Astrocyte (in vitro differentiated cells and primary cell): ENCODE data around the gene DNAJC18. TPM values are rescaled to one million over a fixed set of nuclear protein-coding genes. Genes with fewer than 3 reads are reported as not detected.
A peak's percentile ranks its signal among the peaks of the same experiment; 100 is the strongest.

Experiments
- DNase-seq: peaks from one replicate; pipeline ENCODE4 v3.0.0-alpha.2; 2010; ENCODE audit warnings: low read depth
- FAIRE-seq: peaks from 2 replicates; lab custom pipeline; 2011; peaks lifted over from hg19 to GRCh38; lab: Jason Lieb, UNC
- H2AFZ ChIP-seq: 2 replicates; pipeline ENCODE4 v1.6.0; 2012; ENCODE audit warnings: low read depth, low read length, inconsistent platforms
- H3K27ac ChIP-seq: 2 replicates; pipeline ENCODE4 v1.5.1; 2011; ENCODE audit warnings: low read depth, low read length, inconsistent platforms
- H3K27me3 ChIP-seq: 2 replicates; pipeline ENCODE4 v1.6.0; 2011; ENCODE audit warnings: low read length, inconsistent platforms; ENCODE audit not compliant: insufficient read depth
- H3K36me3 ChIP-seq: 2 replicates; pipeline ENCODE4 v1.5.1; 2011; ENCODE audit warnings: low read length, inconsistent platforms; ENCODE audit not compliant: insufficient read depth
- H3K4me1 ChIP-seq: 2 replicates; pipeline ENCODE4 v1.5.1; 2011; ENCODE audit warnings: low read length, inconsistent platforms; ENCODE audit not compliant: insufficient read depth
- H3K4me2 ChIP-seq: 2 replicates; pipeline ENCODE4 v1.6.0; 2012; ENCODE audit warnings: low read length, inconsistent platforms
- H3K4me3 ChIP-seq: 2 replicates; pipeline ENCODE4 v1.5.1; 2011; ENCODE audit warnings: low read depth, mild to moderate bottlenecking, low read length, inconsistent platforms; ENCODE audit not compliant: insufficient read depth
- H3K79me2 ChIP-seq: 2 replicates; pipeline ENCODE4 v1.6.0; 2012; ENCODE audit warnings: mild to moderate bottlenecking, low read length, inconsistent platforms; ENCODE audit not compliant: insufficient read depth
- H3K9ac ChIP-seq: 2 replicates; pipeline ENCODE4 v1.6.0; 2012; ENCODE audit warnings: mild to moderate bottlenecking, low read length, inconsistent platforms
- H3K9me3 ChIP-seq: 2 replicates; pipeline ENCODE4 v1.5.1; 2012; ENCODE audit warnings: low read depth, mild to moderate bottlenecking, low read length, inconsistent platforms; ENCODE audit not compliant: insufficient read depth
- H4K20me1 ChIP-seq: 2 replicates; pipeline ENCODE4 v1.6.0; 2012; ENCODE audit warnings: low read length, inconsistent platforms; ENCODE audit not compliant: insufficient read depth
- H3K27ac Mint-ChIP-seq: one replicate; pipeline ENCODE4 v1.8.0; 2021; ENCODE audit warnings: mild to moderate bottlenecking, mixed read lengths; ENCODE audit not compliant: unreplicated experiment
- H3K27me3 Mint-ChIP-seq: one replicate; pipeline ENCODE4 v1.8.0; 2021; ENCODE audit warnings: low read depth, mixed read lengths; ENCODE audit not compliant: unreplicated experiment
- H3K36me3 Mint-ChIP-seq: one replicate; pipeline ENCODE4 v1.8.0; 2021; ENCODE audit warnings: low read depth, mixed read lengths; ENCODE audit not compliant: unreplicated experiment
- H3K4me1 Mint-ChIP-seq: one replicate; pipeline ENCODE4 v1.8.0; 2021; ENCODE audit warnings: low read depth, mixed read lengths; ENCODE audit not compliant: unreplicated experiment
- H3K4me3 Mint-ChIP-seq: one replicate; pipeline ENCODE4 v1.8.0; 2021; ENCODE audit warnings: mild to moderate bottlenecking, moderate library complexity, mixed read lengths; ENCODE audit not compliant: unreplicated experiment
- H3K9me3 Mint-ChIP-seq: one replicate; pipeline ENCODE4 v1.8.0; 2021; ENCODE audit warnings: mild to moderate bottlenecking, mixed read lengths; ENCODE audit not compliant: unreplicated experiment
- CTCF ChIP-seq: IDR thresholded peaks from 2 replicates; pipeline ENCODE4 v1.5.1; 2011; ENCODE audit warnings: low read depth, mild to moderate bottlenecking, inconsistent platforms, low read length, moderate library complexity; ENCODE audit not compliant: insufficient read depth
- EZH2 ChIP-seq: IDR thresholded peaks from 2 replicates; pipeline ENCODE4 v1.6.1; 2012; ENCODE audit warnings: mild to moderate bottlenecking, low read length, inconsistent platforms; ENCODE audit not compliant: insufficient read depth
- total RNA-seq: library from RNA; stranded (reverse); gene quantifications from 2 replicates; pipeline ENCODE4 v1.2.1, GENCODE V29; 2021

DNAJC18 gene
- total RNA-seq, 1 donor from 2014 or later = 18.8 TPM

- DNase-seq (peak; percentile 86), FAIRE-seq (no peak)
- Mint-ChIP-seq H3K4me1 (peaks cover 31% of the 10 kb centered on the region), H3K9me3 (no peaks in the 10 kb centered on the region), H3K36me3 (no peaks in the 10 kb centered on the region), H3K27ac (peak overlapping the region; percentile 63), H3K4me3 (peak overlapping the region; percentile 11), H3K27me3 (peaks cover 9% of the 10 kb centered on the region)
- Histone ChIP-seq H4K20me1 (no peaks in the 10 kb centered on the region), H3K4me2 (peak overlapping the region; percentile 62), H2AFZ (peak overlapping the region; percentile 58), H3K4me3 (peak overlapping the region; percentile 18), H3K27ac (peak overlapping the region; percentile 96), H3K4me1 (peaks cover 51% of the 10 kb centered on the region), H3K27me3 (no peaks in the 10 kb centered on the region), H3K79me2 (no peaks in the 10 kb centered on the region), H3K36me3 (no peaks in the 10 kb centered on the region), H3K9ac (peak overlapping the region; percentile 77), H3K9me3 (no peaks in the 10 kb centered on the region)
- TF ChIP-seq EZH2 (no peak), CTCF (no peak)
Observed at GRCh38 chr5:139458580-139459407, 19.5 kb upstream of the DNAJC18 start.

GRCh38 chr5:139457653-139458306, 18.5 kb upstream of the DNAJC18 start:
- Histone ChIP-seq H3K9ac (no peak overlapping the region), H3K27me3 (no peaks in the 10 kb centered on the region), H3K9me3 (no peaks in the 10 kb centered on the region), H3K79me2 (no peaks in the 10 kb centered on the region), H2AFZ (no peak overlapping the region), H3K36me3 (no peaks in the 10 kb centered on the region), H3K4me3 (no peak overlapping the region), H3K4me2 (no peak overlapping the region), H4K20me1 (no peaks in the 10 kb centered on the region), H3K4me1 (peaks cover 49% of the 10 kb centered on the region), H3K27ac (peak overlapping the region; percentile 96)
- TF ChIP-seq CTCF (no peak), EZH2 (no peak)
- Mint-ChIP-seq H3K27ac (no peak overlapping the region), H3K27me3 (peaks cover 9% of the 10 kb centered on the region), H3K36me3 (no peaks in the 10 kb centered on the region), H3K9me3 (no peaks in the 10 kb centered on the region), H3K4me1 (peaks cover 29% of the 10 kb centered on the region), H3K4me3 (no peak overlapping the region)
- DNase-seq (no peak), FAIRE-seq (no peak)
